GM23338 (cell line): ENCODE data around the gene MLKL. TPM values are rescaled to one million over a fixed set of nuclear protein-coding genes. Genes with fewer than 3 reads are reported as not detected.
A peak's percentile ranks its signal among the peaks of the same experiment; 100 is the strongest.

ENCODE experiments used
- ATAC-seq: fragments of 200-7000 bp; cut with Tn5 transposase; 3 replicates; pipeline ENCODE4 v1.9.1; 2020
- DNase-seq: peaks from one replicate; pipeline ENCODE4 v3.0.0-alpha.2; 2015; ENCODE audit warnings: low spot score
- H2AFZ ChIP-seq: fragments of 200-600 bp; sonication (generic); 2 replicates; pipeline ENCODE4 v1.8.0; 2016; ENCODE audit warnings: antibody characterized with exemption, mild to moderate bottlenecking, moderate library complexity
- H3F3A ChIP-seq: fragments of 200-600 bp; sonication (generic); replicated peaks from 2 replicates; pipeline ENCODE4 v1.8.0; 2017; ENCODE audit warnings: antibody characterized with exemption, mixed run types, low read depth
- H3K27ac ChIP-seq: fragments of 200-600 bp; sonication (generic); 2 replicates; pipeline ENCODE4 v1.6.1; 2016; ENCODE audit warnings: low read depth
- H3K27me3 ChIP-seq: fragments of 200-600 bp; sonication (generic); 2 replicates; pipeline ENCODE4 v1.8.0; 2016; ENCODE audit warnings: mild to moderate bottlenecking, mixed run types, moderate library complexity; ENCODE audit not compliant: insufficient read depth
- H3K36me3 ChIP-seq: fragments of 200-600 bp; sonication (generic); 2 replicates; pipeline ENCODE4 v1.8.0; 2016; ENCODE audit warnings: mild to moderate bottlenecking; ENCODE audit not compliant: insufficient read depth
- H3K4me1 ChIP-seq: fragments of 200-600 bp; sonication (generic); 2 replicates; pipeline ENCODE4 v1.8.0; 2016; ENCODE audit warnings: mild to moderate bottlenecking, moderate library complexity; ENCODE audit not compliant: insufficient read depth
- H3K4me2 ChIP-seq: fragments of 200-600 bp; sonication (generic); 2 replicates; pipeline ENCODE4 v1.7.1; 2017; ENCODE audit warnings: mixed run types
- H3K4me3 ChIP-seq: fragments of 200-600 bp; sonication (generic); 2 replicates; pipeline ENCODE4 v1.6.1; 2016; ENCODE audit warnings: mixed run types
- H3K79me2 ChIP-seq: fragments of 200-600 bp; sonication (generic); replicated peaks from 2 replicates; pipeline ENCODE4 v1.8.0; 2017; ENCODE audit warnings: mild to moderate bottlenecking; ENCODE audit not compliant: insufficient read depth
- H3K9me2 ChIP-seq: fragments of 200-600 bp; sonication (generic); 2 replicates; pipeline ENCODE4 v1.8.0; 2017; ENCODE audit not compliant: insufficient read depth
- H4K20me1 ChIP-seq: fragments of 200-600 bp; sonication (generic); replicated peaks from 2 replicates; pipeline ENCODE4 v1.8.0; 2017; ENCODE audit warnings: mild to moderate bottlenecking; ENCODE audit not compliant: insufficient read depth
- H3K27ac Mint-ChIP-seq: 2 replicates; pipeline ENCODE4 v1.8.0; 2020; ENCODE audit warnings: inconsistent platforms, mild to moderate bottlenecking, moderate library complexity, mixed read lengths
- H3K27me3 Mint-ChIP-seq: 3 replicates; pipeline ENCODE4 v1.8.0; 2022; ENCODE audit warnings: low read depth, mild to moderate bottlenecking, moderate library complexity, mixed read lengths, inconsistent platforms; ENCODE audit not compliant: insufficient read depth, poor library complexity
- H3K36me3 Mint-ChIP-seq: 3 replicates; pipeline ENCODE4 v1.8.0; 2021; ENCODE audit warnings: low read depth, mild to moderate bottlenecking, inconsistent platforms, moderate library complexity, mixed read lengths
- H3K4me1 Mint-ChIP-seq: 3 replicates; pipeline ENCODE4 v1.8.0; 2020; ENCODE audit warnings: mild to moderate bottlenecking, inconsistent platforms, mixed read lengths
- H3K4me3 Mint-ChIP-seq: 3 replicates; pipeline ENCODE4 v1.8.0; 2021; ENCODE audit warnings: moderate library complexity, mild to moderate bottlenecking, inconsistent platforms, mixed read lengths
- H3K9me3 Mint-ChIP-seq: 3 replicates; pipeline ENCODE4 v1.8.0; 2020; ENCODE audit warnings: moderate library complexity, mild to moderate bottlenecking, inconsistent platforms, mixed read lengths
- CREB1 ChIP-seq: fragments of 250-450 bp; sonication (Bioruptor Pico); IDR thresholded peaks from 2 replicates; pipeline ENCODE4 v1.5.0; 2020; ENCODE audit warnings: low read depth, mild to moderate bottlenecking, moderate library complexity
- JUNB ChIP-seq: IDR thresholded peaks from one replicate; pipeline ENCODE4 v1.6.1; 2016; ENCODE audit warnings: antibody characterized with exemption; ENCODE audit not compliant: unreplicated experiment
- NANOG ChIP-seq: IDR thresholded peaks from 2 replicates; pipeline ENCODE4 v1.6.1; 2016; ENCODE audit warnings: antibody characterized with exemption, borderline replicate concordance
- POLR2AphosphoS5 ChIP-seq: IDR thresholded peaks from 2 replicates; pipeline ENCODE4 v1.6.1; 2016; ENCODE audit warnings: antibody characterized with exemption, low read depth
- ZNF114 ChIP-seq: fragments of 250-450 bp; sonication (Bioruptor Pico); IDR thresholded peaks from 2 replicates; pipeline ENCODE4 v1.5.0; 2020; ENCODE audit warnings: mild to moderate bottlenecking, moderate library complexity
- polyA plus RNA-seq: library from polyadenylated mRNA; unstranded; fragments of >200 nt; fragmentation: Nextera tagmentation; extraction: Ambion mirVana; gene quantifications from 2 replicates; pipeline ENCODE4 v1.2.1, GENCODE V29; 2016
- total RNA-seq: library from RNA; depleted of rRNA; stranded (reverse); fragments of >200 nt; shearing (Covaris generic); gene quantifications from 2 replicates; pipeline ENCODE4 v1.2.3, GENCODE V29; 2014
- TF ChIP-seq, protein P1 (sequence below): IDR thresholded peaks from 2 replicates; pipeline ENCODE4 v1.6.1; 2016; ENCODE audit warnings: antibody characterized with exemption
- TF ChIP-seq, protein P2 (sequence below), 2 experiments: fragments of 200-600 bp in 1 of 2; sonication (generic) in 1 of 2; conservative IDR thresholded peaks; 2 replicates each; pipeline versions ENCODE4 v1.5.1 to v1.6.1; 2016 to 2017; ENCODE audit warnings: antibody characterized with exemption in 2 of 2, low read depth in 2 of 2, mild to moderate bottlenecking in 2 of 2, moderate library complexity in 1 of 2
- TF ChIP-seq, protein P3 (sequence below): fragments of 250-450 bp; sonication (Bioruptor Pico); IDR thresholded peaks from 2 replicates; pipeline ENCODE4 v1.5.0; 2020; ENCODE audit warnings: mild to moderate bottlenecking, moderate library complexity

Gene MLKL
- total and polyA plus RNA-seq, 2 experiments from 2014 or later = 5.1 to 9.7 TPM

DNA sequence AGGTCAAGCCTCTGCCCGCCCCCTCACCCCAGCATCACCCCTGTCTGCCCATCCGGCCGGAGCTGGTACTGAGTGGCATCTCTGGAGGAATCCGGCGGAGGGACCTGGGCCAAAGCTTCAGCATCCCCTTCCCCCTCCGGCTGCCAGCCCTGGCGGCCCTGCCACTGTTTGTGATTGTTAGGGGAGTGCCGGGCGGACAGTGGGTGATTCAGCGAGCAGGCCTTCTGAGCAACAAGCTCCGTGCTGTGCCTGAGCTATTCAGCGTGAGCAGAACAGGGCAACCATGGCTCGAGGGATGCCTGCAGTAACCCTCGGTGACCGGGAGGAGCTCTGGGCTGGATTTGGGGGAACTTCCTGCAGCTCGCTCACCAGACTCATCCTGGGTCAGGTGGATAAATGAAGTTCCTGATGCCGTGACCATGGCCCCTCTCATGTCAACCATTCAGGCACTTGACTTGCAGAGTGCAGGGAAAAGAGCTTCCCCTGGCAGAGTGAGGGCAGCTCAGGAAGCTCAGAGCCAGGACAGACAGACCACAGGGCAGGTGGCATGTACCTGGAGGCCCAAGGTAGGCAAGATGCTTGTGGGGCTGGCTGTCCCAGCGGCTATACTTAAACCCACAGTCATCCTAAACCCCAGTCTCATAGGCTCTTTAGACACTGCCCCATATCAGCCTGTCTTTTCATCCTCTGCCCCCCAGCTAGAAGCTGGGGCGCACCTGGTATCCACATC, 24.3 kb upstream of the MLKL start:
- Mint-ChIP-seq H3K27ac (no peak overlapping the region), H3K4me3 (no peak overlapping the region), H3K4me1 (peaks cover 9% of the 10 kb centered on the region; the same call in 2 of the 3 replicates), H3K27me3 (peaks cover 12% of the 10 kb centered on the region), H3K36me3 (peaks cover 6% of the 10 kb centered on the region; the same call in 1 of the 3 replicates), H3K9me3 (peaks cover 14% of the 10 kb centered on the region)
- TF ChIP-seq, protein P1, sequence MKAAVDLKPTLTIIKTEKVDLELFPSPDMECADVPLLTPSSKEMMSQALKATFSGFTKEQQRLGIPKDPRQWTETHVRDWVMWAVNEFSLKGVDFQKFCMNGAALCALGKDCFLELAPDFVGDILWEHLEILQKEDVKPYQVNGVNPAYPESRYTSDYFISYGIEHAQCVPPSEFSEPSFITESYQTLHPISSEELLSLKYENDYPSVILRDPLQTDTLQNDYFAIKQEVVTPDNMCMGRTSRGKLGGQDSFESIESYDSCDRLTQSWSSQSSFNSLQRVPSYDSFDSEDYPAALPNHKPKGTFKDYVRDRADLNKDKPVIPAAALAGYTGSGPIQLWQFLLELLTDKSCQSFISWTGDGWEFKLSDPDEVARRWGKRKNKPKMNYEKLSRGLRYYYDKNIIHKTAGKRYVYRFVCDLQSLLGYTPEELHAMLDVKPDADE = no peak
- H3K36me3 ChIP-seq = no peaks in the 10 kb centered on the region
- H3K79me2 ChIP-seq = no peaks in the 10 kb centered on the region
- H3K4me1 ChIP-seq = peaks cover 11% of the 10 kb centered on the region
- ATAC-seq = peak; percentile 69
- no peak for DNase-seq
- no peaks in the 10 kb centered on the region for H4K20me1 ChIP-seq
- no peak overlapping the region for H2AFZ ChIP-seq
- H3K4me3 ChIP-seq = no peak overlapping the region
- H3K27ac ChIP-seq = no peak overlapping the region
- H3F3A ChIP-seq = 0 out of 2 replicates have a peak, but pooled peaks cover 2% of the 10 kb centered on the region
- H3K4me2 ChIP-seq = no peak overlapping the region
- no peaks in the 10 kb centered on the region for H3K9me2 ChIP-seq
- H3K27me3 ChIP-seq = no peaks in the 10 kb centered on the region

DNA sequence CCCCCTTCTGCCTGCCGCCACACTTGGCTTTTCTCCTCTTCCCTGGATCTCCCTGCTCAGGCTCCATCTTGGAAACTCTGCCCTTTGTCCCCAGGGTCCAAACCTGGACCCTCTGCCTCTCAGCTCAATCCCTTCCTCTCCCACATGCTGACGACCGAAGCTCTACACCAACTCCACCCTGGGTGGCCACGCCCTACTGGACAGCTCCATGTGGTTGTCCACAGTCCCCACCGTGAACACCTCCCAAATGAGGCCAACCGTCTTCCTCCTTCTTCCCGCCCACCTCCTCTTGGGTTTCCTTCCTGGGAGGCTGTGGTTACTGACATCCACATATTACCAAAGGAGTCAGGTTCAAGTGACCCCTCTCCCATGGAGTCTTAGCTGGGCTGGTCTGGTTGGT, 22.6 kb upstream of the MLKL start:
- H3K27ac Mint-ChIP-seq = no peak overlapping the region
- no peak for ATAC-seq
- TF ChIP-seq NANOG = no peak
- no peak for TF ChIP-seq POLR2AphosphoS5
- TF ChIP-seq ZNF114 (CRISPR knock-in tag) = no peak
- TF ChIP-seq, protein P2, sequence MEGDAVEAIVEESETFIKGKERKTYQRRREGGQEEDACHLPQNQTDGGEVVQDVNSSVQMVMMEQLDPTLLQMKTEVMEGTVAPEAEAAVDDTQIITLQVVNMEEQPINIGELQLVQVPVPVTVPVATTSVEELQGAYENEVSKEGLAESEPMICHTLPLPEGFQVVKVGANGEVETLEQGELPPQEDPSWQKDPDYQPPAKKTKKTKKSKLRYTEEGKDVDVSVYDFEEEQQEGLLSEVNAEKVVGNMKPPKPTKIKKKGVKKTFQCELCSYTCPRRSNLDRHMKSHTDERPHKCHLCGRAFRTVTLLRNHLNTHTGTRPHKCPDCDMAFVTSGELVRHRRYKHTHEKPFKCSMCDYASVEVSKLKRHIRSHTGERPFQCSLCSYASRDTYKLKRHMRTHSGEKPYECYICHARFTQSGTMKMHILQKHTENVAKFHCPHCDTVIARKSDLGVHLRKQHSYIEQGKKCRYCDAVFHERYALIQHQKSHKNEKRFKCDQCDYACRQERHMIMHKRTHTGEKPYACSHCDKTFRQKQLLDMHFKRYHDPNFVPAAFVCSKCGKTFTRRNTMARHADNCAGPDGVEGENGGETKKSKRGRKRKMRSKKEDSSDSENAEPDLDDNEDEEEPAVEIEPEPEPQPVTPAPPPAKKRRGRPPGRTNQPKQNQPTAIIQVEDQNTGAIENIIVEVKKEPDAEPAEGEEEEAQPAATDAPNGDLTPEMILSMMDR (conservative IDR thresholded peaks at IDR 0.05; ENCODE audit: low read depth in 2 of 2) = no peak
- TF ChIP-seq CREB1 = no peak
- TF ChIP-seq, protein P3, sequence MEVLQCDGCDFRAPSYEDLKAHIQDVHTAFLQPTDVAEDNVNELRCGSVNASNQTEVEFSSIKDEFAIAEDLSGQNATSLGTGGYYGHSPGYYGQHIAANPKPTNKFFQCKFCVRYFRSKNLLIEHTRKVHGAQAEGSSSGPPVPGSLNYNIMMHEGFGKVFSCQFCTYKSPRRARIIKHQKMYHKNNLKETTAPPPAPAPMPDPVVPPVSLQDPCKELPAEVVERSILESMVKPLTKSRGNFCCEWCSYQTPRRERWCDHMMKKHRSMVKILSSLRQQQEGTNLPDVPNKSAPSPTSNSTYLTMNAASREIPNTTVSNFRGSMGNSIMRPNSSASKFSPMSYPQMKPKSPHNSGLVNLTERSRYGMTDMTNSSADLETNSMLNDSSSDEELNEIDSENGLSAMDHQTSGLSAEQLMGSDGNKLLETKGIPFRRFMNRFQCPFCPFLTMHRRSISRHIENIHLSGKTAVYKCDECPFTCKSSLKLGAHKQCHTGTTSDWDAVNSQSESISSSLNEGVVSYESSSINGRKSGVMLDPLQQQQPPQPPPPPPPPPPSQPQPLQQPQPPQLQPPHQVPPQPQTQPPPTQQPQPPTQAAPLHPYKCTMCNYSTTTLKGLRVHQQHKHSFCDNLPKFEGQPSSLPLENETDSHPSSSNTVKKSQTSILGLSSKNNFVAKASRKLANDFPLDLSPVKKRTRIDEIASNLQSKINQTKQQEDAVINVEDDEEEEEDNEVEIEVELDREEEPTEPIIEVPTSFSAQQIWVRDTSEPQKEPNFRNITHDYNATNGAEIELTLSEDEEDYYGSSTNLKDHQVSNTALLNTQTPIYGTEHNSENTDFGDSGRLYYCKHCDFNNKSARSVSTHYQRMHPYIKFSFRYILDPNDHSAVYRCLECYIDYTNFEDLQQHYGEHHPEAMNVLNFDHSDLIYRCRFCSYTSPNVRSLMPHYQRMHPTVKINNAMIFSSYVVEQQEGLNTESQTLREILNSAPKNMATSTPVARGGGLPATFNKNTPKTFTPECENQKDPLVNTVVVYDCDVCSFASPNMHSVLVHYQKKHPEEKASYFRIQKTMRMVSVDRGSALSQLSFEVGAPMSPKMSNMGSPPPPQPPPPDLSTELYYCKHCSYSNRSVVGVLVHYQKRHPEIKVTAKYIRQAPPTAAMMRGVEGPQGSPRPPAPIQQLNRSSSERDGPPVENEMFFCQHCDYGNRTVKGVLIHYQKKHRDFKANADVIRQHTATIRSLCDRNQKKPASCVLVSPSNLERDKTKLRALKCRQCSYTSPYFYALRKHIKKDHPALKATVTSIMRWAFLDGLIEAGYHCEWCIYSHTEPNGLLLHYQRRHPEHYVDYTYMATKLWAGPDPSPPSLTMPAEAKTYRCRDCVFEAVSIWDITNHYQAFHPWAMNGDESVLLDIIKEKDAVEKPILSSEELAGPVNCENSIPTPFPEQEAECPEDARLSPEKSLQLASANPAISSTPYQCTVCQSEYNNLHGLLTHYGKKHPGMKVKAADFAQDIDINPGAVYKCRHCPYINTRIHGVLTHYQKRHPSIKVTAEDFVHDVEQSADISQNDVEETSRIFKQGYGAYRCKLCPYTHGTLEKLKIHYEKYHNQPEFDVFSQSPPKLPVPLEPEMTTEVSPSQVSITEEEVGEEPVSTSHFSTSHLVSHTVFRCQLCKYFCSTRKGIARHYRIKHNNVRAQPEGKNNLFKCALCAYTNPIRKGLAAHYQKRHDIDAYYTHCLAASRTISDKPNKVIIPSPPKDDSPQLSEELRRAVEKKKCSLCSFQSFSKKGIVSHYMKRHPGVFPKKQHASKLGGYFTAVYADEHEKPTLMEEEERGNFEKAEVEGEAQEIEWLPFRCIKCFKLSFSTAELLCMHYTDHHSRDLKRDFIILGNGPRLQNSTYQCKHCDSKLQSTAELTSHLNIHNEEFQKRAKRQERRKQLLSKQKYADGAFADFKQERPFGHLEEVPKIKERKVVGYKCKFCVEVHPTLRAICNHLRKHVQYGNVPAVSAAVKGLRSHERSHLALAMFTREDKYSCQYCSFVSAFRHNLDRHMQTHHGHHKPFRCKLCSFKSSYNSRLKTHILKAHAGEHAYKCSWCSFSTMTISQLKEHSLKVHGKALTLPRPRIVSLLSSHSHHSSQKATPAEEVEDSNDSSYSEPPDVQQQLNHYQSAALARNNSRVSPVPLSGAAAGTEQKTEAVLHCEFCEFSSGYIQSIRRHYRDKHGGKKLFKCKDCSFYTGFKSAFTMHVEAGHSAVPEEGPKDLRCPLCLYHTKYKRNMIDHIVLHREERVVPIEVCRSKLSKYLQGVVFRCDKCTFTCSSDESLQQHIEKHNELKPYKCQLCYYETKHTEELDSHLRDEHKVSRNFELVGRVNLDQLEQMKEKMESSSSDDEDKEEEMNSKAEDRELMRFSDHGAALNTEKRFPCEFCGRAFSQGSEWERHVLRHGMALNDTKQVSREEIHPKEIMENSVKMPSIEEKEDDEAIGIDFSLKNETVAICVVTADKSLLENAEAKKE (CRISPR knock-in tag) = no peak
- TF ChIP-seq, protein P1 = no peak
- no peak for TF ChIP-seq JUNB

More for the DNA sequence above, 22.6 kb upstream of the MLKL start:
- Histone ChIP-seq H3K79me2 (no peaks in the 10 kb centered on the region), H3K4me2 (no peak overlapping the region), H3F3A (0 out of 2 replicates have a peak, but pooled peaks cover 2% of the 10 kb centered on the region), H3K27me3 (no peaks in the 10 kb centered on the region), H2AFZ (no peak overlapping the region), H4K20me1 (no peaks in the 10 kb centered on the region), H3K9me2 (no peaks in the 10 kb centered on the region), H3K27ac (no peak overlapping the region), H3K4me3 (no peak overlapping the region), H3K36me3 (no peaks in the 10 kb centered on the region), H3K4me1 (peaks cover 4% of the 10 kb centered on the region; the same call in 1 of the 2 replicates)
- H3K9me3 Mint-ChIP-seq = peaks cover 14% of the 10 kb centered on the region
- DNase-seq = no peak
- H3K36me3 Mint-ChIP-seq = peaks cover 6% of the 10 kb centered on the region; the same call in 1 of the 3 replicates
- H3K4me1 Mint-ChIP-seq = peaks cover 5% of the 10 kb centered on the region; the same call in 2 of the 3 replicates
- H3K27me3 Mint-ChIP-seq = peaks cover 7% of the 10 kb centered on the region
- H3K4me3 Mint-ChIP-seq = no peak overlapping the region; the same call in 2 of the 3 replicates
